Activated gamma-delta T cell treated with Interleukin-2 at 50 U/mL for 16 hours (primary cell): ENCODE results near the gene SYT3.
"Not testable (repeated sequence)": the region's sequence is repeated elsewhere in the genome, so short reads cannot be mapped to it uniquely, and the experiment has no call there.

Source experiments
- DNase-seq: peaks from one replicate; pipeline ENCODE4 v3.0.0-alpha.2; 2020

Gene SYT3

DNA sequence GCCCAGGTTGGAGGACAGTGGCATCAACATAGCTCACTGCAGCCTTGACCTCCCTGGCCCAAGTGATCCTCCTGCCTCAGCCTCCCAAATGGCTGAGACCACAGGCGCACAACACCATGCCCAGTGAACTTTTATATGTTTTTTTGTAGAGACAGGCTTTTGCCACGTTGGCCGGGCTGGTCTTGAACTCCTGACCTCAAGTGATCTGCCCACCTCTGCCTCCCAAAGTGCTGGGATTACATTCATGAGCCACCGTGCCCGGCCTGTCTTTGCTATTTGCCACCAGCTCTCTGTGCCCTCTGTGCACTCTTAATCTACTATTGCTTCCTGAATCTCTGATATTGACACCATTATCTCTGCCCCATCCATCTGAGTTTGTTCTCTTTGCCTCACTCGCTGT is 37.2 kb downstream of the SYT3 start:
- no peak for DNase-seq

- no peak for DNase-seq
Observed at GRCh38 chr19:50602089-50602422, 37.6 kb downstream of the SYT3 start.

DNA sequence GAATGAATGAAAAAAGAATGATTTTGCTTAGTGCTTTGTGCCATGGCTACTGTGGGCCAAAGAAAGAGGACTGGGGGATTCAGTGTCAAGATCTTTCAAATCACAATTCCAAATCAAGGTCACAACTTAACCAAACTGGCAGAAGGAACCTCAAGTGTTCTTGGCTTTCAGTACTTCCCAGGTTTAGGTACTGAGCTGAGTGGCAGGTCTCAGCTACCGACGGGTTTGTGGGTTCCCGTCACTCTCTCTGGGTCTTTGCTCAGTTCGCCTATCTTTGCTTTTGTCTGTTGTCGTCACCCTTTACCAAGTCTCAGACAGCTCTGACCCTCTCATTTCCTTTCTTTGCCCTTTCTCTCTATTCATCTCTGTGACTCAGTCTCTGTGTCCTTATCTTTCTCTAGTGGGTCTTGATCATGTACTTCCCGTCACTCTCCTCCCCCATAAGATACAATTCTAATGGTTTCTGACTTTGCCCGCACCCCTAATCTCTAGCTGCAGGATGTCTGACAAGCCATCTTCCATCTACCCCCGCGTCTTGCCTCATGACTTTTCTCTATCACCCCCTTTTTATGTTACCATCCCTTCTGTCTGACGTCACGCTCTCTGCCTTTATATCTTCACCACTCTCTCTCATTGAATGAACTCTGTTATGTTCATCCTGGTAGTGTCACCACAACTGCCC is 38.1 kb downstream of the SYT3 start:
- DNase-seq: no peak

- DNase-seq: no peak
Observed at GRCh38 chr19:50599427-50599826, 40.3 kb downstream of the SYT3 start.

- DNase-seq: no peak
Observed at GRCh38 chr19:50590191-50590590, 49.5 kb downstream of the SYT3 start.

DNA sequence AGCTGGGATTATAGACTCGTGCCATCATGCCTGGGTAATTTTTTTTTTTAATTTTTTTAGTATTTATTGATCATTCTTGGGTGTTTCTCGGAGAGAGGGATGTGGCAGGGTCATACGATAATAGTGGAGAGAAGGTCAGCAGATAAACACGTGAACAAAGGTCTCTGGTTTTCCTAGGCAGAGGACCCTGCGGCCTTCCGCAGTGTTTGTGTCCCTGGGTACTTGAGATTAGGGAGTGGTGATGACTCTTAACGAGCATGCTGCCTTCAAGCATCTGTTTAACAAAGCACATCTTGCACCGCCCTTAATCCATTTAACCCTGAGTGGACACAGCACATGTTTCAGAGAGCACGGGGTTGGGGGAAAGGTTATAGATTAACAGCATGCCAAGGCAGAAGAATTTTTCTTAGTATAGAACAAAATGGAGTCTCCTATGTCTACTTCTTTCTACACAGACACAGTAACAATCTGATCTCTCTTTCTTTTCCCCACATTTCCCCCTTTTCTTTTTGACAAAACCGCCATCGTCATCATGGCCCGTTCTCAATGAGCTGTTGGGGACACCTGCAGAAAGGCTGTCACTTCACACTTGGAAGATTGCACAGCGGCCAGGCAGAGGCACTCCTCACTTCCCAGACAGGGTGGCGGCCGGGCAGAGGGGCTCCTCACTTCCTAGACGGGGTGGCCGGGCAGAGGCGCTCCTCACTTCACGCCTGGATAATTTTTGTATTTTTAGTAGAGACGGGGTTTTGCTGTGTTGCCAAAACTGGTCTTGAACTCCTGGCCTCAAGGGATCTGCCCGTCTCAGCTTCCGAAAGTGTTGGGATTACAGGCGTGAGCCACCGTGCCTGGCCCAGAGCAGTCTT is 57.7 kb downstream of the SYT3 start:
- DNase-seq: not testable (repeated sequence)

DNA sequence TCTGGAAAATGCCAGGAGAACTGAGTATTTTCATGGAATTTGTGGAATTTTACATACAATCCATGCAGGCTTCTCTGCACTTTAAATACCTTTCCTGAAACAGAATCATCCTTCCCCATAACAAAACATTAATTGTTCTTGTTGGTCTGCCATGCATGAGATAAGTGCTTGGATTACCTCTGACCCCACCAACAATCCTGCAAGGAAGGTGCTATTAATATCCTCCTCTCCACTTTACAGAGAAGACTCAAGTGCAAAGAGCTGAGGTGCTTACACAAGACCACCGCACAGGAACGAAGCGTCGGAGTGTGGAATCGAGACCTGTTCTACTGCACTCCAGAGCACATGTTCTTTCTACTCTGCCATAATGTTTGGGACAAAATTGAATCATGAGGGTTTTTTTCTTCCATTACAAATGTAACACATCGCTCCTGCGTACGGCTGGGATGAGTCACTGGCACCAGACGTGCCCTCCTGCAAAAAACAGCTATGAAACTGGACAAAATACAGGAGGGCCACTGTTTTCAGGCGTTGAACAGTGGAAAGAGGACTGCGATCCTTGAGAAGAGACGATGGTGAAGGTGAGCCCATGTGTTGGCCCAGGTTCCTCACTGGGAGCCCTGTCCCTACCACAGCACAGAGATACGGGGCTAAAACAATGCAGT is 58.6 kb downstream of the SYT3 start:
- DNase-seq: no peak

DNA sequence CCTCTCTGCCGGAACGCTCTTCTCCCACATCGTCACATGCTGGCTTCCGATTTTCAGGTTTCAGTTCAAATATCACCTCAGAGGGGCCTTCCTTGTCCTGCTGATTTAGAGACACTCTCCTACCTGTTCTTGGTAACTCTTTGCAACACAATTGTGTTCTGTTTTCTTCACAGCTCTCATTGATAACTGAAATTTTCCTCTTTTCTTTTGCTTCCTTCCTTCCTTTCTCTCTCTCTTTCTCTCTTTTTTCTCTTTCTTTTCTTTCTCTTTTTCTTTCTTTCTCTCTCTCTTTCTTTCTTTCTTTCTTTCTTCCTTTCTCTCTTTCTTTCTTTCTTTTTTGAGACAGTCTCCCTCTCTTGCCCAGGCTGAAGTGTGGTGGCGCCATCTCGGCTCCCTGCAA is 59.4 kb downstream of the SYT3 start:
- no peak for DNase-seq

DNA sequence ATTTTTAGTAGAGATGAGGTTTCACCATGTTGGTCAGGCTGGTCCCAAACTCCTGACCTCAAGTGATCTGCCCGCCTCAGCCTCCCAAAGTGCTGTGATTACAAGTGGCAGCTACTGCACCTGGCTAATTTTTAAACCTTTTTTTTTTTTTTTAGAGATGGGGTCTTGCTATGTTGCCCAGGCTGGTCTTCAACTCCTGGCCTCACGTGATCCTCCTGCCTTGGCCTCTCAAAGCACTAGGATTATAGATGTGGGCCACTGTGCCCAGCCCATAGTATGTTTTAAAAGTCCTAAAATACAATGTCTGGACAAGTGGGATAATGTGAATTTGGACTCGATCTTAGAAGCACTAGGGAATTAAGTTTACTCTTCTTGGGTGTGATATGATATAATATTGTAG is 62.9 kb downstream of the SYT3 start:
- DNase-seq: not testable (repeated sequence)

DNA sequence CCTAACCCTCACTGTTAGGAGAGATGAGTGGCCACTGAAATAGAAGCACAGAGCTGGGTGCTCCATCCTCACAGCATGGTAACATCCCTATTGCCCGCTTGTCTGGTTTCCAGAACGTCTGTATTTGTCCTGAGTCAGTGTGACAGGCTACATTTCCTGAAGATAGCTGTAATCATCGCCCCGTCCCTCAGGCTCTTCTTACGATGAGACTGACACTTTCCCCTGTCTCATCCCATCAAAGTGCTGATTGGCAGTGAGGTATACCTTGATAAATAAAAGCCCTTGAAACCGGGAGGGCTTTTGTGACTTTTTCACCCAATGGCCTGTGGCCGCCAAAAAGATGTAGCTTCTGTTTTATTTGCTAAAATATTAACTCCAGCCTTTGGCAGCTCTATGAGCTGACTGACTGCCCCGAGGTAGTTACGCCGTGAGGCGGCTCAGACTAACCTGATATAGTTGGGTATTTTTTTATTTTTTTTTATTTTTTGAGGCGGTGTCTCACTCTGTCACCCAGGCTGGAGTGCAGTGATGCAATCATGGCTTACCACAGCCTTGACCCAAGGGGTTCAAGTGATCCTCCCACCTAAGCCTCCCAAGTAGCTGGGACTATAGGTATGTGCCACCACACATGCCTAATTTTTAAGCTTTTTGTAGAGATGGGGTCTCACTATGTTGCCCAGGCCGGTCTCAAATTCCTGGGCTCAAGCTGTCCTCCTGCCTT is 65.8 kb downstream of the SYT3 start:
- no peak for DNase-seq
